Ovary (tissue), 3 donors: Measurements from ENCODE around the gene OTUB1.

ENCODE experiments used
- CTCF ChIP-seq, 3 donors: fragments of 450-650 bp in 2 of 3; fragments of 200-600 bp in 1 of 3; IDR thresholded peaks; one replicate each; pipeline versions ENCODE4 v1.5.1 to v1.8.0; 2016 to 2022; ENCODE audit warnings: antibody characterized with exemption in 3 of 3, mild to moderate bottlenecking in 1 of 3
- EP300 ChIP-seq: sonication (generic); formaldehyde crosslinking; IDR thresholded peaks from one replicate; pipeline ENCODE4 v1.6.1; 2017; ENCODE audit warnings: antibody characterized with exemption
- POLR2A ChIP-seq: fragments of 450-650 bp; IDR thresholded peaks from one replicate; pipeline ENCODE4 v1.6.1; 2017; ENCODE audit warnings: antibody characterized with exemption, mild to moderate bottlenecking, moderate library complexity
- donor health status: DM: no; HTN: no; CAD: no.

- no peak for TF ChIP-seq POLR2A
- no peak for TF ChIP-seq CTCF (IDR thresholded peaks at IDR 0.05)
- no peak for TF ChIP-seq EP300
Measured at GRCh38 chr11:64003807-64004589, 17.8 kb downstream of the OTUB1 start.
